GM23338 (cell line): ENCODE measurements around the gene VRK1. TPM values are rescaled to one million over a fixed set of nuclear protein-coding genes. Genes with fewer than 3 reads are reported as not detected.

Experiments used
- ATAC-seq: fragments of 200-7000 bp; cut with Tn5 transposase; 3 replicates; pipeline ENCODE4 v1.9.1; 2020
- DNase-seq: peaks from one replicate; pipeline ENCODE4 v3.0.0-alpha.2; 2015; ENCODE audit warnings: low spot score
- H2AFZ ChIP-seq: fragments of 200-600 bp; sonication (generic); 2 replicates; pipeline ENCODE4 v1.8.0; 2016; ENCODE audit warnings: antibody characterized with exemption, mild to moderate bottlenecking, moderate library complexity
- H3F3A ChIP-seq: fragments of 200-600 bp; sonication (generic); replicated peaks from 2 replicates; pipeline ENCODE4 v1.8.0; 2017; ENCODE audit warnings: antibody characterized with exemption, mixed run types, low read depth
- H3K27ac ChIP-seq: fragments of 200-600 bp; sonication (generic); 2 replicates; pipeline ENCODE4 v1.6.1; 2016; ENCODE audit warnings: low read depth
- H3K27me3 ChIP-seq: fragments of 200-600 bp; sonication (generic); 2 replicates; pipeline ENCODE4 v1.8.0; 2016; ENCODE audit warnings: mild to moderate bottlenecking, mixed run types, moderate library complexity; ENCODE audit not compliant: insufficient read depth
- H3K36me3 ChIP-seq: fragments of 200-600 bp; sonication (generic); 2 replicates; pipeline ENCODE4 v1.8.0; 2016; ENCODE audit warnings: mild to moderate bottlenecking; ENCODE audit not compliant: insufficient read depth
- H3K4me1 ChIP-seq: fragments of 200-600 bp; sonication (generic); 2 replicates; pipeline ENCODE4 v1.8.0; 2016; ENCODE audit warnings: mild to moderate bottlenecking, moderate library complexity; ENCODE audit not compliant: insufficient read depth
- H3K4me2 ChIP-seq: fragments of 200-600 bp; sonication (generic); 2 replicates; pipeline ENCODE4 v1.7.1; 2017; ENCODE audit warnings: mixed run types
- H3K4me3 ChIP-seq: fragments of 200-600 bp; sonication (generic); 2 replicates; pipeline ENCODE4 v1.6.1; 2016; ENCODE audit warnings: mixed run types
- H3K79me2 ChIP-seq: fragments of 200-600 bp; sonication (generic); replicated peaks from 2 replicates; pipeline ENCODE4 v1.8.0; 2017; ENCODE audit warnings: mild to moderate bottlenecking; ENCODE audit not compliant: insufficient read depth
- H3K9me2 ChIP-seq: fragments of 200-600 bp; sonication (generic); 2 replicates; pipeline ENCODE4 v1.8.0; 2017; ENCODE audit not compliant: insufficient read depth
- H4K20me1 ChIP-seq: fragments of 200-600 bp; sonication (generic); replicated peaks from 2 replicates; pipeline ENCODE4 v1.8.0; 2017; ENCODE audit warnings: mild to moderate bottlenecking; ENCODE audit not compliant: insufficient read depth
- H3K27ac Mint-ChIP-seq: 2 replicates; pipeline ENCODE4 v1.8.0; 2020; ENCODE audit warnings: inconsistent platforms, mild to moderate bottlenecking, moderate library complexity, mixed read lengths
- H3K27me3 Mint-ChIP-seq: 3 replicates; pipeline ENCODE4 v1.8.0; 2022; ENCODE audit warnings: low read depth, mild to moderate bottlenecking, moderate library complexity, mixed read lengths, inconsistent platforms; ENCODE audit not compliant: insufficient read depth, poor library complexity
- H3K36me3 Mint-ChIP-seq: 3 replicates; pipeline ENCODE4 v1.8.0; 2021; ENCODE audit warnings: low read depth, mild to moderate bottlenecking, inconsistent platforms, moderate library complexity, mixed read lengths
- H3K4me1 Mint-ChIP-seq: 3 replicates; pipeline ENCODE4 v1.8.0; 2020; ENCODE audit warnings: mild to moderate bottlenecking, inconsistent platforms, mixed read lengths
- H3K4me3 Mint-ChIP-seq: 3 replicates; pipeline ENCODE4 v1.8.0; 2021; ENCODE audit warnings: moderate library complexity, mild to moderate bottlenecking, inconsistent platforms, mixed read lengths
- H3K9me3 Mint-ChIP-seq: 3 replicates; pipeline ENCODE4 v1.8.0; 2020; ENCODE audit warnings: moderate library complexity, mild to moderate bottlenecking, inconsistent platforms, mixed read lengths
- ETS1 ChIP-seq: IDR thresholded peaks from 2 replicates; pipeline ENCODE4 v1.6.1; 2016; ENCODE audit warnings: antibody characterized with exemption
- EZH2 ChIP-seq: fragments of 200-600 bp; sonication (generic); IDR thresholded peaks from one replicate; pipeline ENCODE4 v1.8.0; 2017; ENCODE audit warnings: antibody characterized with exemption, mild to moderate bottlenecking, low read depth; ENCODE audit not compliant: unreplicated experiment
- EZH2phosphoT487 ChIP-seq: fragments of 200-600 bp; sonication (generic); IDR thresholded peaks from one replicate; pipeline ENCODE4 v1.8.1; 2018; ENCODE audit warnings: antibody characterized with exemption; ENCODE audit not compliant: unreplicated experiment
- REST ChIP-seq: IDR thresholded peaks from one replicate; pipeline ENCODE4 v1.6.1; 2018; ENCODE audit warnings: antibody characterized with exemption; ENCODE audit not compliant: unreplicated experiment
- ZNF114 ChIP-seq: fragments of 250-450 bp; sonication (Bioruptor Pico); IDR thresholded peaks from 2 replicates; pipeline ENCODE4 v1.5.0; 2020; ENCODE audit warnings: mild to moderate bottlenecking, moderate library complexity
- polyA plus RNA-seq: library from polyadenylated mRNA; unstranded; fragments of >200 nt; fragmentation: Nextera tagmentation; extraction: Ambion mirVana; gene quantifications from 2 replicates; pipeline ENCODE4 v1.2.1, GENCODE V29; 2016
- total RNA-seq: library from RNA; depleted of rRNA; stranded (reverse); fragments of >200 nt; shearing (Covaris generic); gene quantifications from 2 replicates; pipeline ENCODE4 v1.2.3, GENCODE V29; 2014
- TF ChIP-seq, protein P1 (sequence below), 2 experiments: fragments of 200-600 bp in 1 of 2; sonication (generic) in 1 of 2; conservative IDR thresholded peaks; 2 replicates each; pipeline versions ENCODE4 v1.5.1 to v1.6.1; 2016 to 2017; ENCODE audit warnings: antibody characterized with exemption in 2 of 2, low read depth in 2 of 2, mild to moderate bottlenecking in 2 of 2, moderate library complexity in 1 of 2
- TF ChIP-seq, protein P2 (sequence below): fragments of 250-450 bp; sonication (Bioruptor Pico); IDR thresholded peaks from 2 replicates; pipeline ENCODE4 v1.5.0; 2020; ENCODE audit warnings: mild to moderate bottlenecking, moderate library complexity

VRK1 gene
- total and polyA plus RNA-seq, 2 experiments from 2014 or later = 83.8 to 119 TPM

- TF ChIP-seq, protein P1, sequence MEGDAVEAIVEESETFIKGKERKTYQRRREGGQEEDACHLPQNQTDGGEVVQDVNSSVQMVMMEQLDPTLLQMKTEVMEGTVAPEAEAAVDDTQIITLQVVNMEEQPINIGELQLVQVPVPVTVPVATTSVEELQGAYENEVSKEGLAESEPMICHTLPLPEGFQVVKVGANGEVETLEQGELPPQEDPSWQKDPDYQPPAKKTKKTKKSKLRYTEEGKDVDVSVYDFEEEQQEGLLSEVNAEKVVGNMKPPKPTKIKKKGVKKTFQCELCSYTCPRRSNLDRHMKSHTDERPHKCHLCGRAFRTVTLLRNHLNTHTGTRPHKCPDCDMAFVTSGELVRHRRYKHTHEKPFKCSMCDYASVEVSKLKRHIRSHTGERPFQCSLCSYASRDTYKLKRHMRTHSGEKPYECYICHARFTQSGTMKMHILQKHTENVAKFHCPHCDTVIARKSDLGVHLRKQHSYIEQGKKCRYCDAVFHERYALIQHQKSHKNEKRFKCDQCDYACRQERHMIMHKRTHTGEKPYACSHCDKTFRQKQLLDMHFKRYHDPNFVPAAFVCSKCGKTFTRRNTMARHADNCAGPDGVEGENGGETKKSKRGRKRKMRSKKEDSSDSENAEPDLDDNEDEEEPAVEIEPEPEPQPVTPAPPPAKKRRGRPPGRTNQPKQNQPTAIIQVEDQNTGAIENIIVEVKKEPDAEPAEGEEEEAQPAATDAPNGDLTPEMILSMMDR (conservative IDR thresholded peaks at IDR 0.05; ENCODE audit: low read depth in 2 of 2) = no peak
- TF ChIP-seq REST (no peak), EZH2 (no peak), EZH2phosphoT487 (no peak), ZNF114 (CRISPR knock-in tag) (no peak), ETS1 (no peak)
These were observed 11.6 kb downstream of the VRK1 start (continued) for GRCh38 chr14:96808619-96809406.

DNA sequence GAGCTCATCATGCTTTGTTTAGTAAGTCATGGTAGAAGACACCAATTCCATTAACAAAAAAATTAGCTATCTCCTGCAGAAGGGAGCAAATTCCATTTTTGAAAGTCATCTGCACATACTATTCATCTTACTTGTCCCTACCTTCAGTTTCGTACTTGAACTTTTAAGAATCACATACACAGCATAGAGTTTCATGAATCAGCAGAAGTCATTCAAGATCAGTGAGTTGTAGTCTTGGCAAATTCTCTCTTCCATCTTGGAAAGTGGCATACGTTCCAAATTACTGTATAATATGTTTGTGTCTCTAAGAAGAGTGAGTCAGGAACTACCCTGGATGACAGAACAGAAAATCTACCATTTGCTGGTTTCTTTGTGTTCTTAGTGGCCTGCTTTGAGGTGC is 14.1 kb downstream of the VRK1 start:
- peaks cover 13% of the 10 kb centered on the region for H3K4me1 Mint-ChIP-seq
- Histone ChIP-seq H4K20me1 (peaks cover 39% of the 10 kb centered on the region), H3K36me3 (no peaks in the 10 kb centered on the region), H3K79me2 (peaks cover 99% of the 10 kb centered on the region), H3K27me3 (no peaks in the 10 kb centered on the region), H3K4me3 (no peak overlapping the region), H3F3A (no peaks in the 10 kb centered on the region), H2AFZ (no peak overlapping the region), H3K4me2 (no peak overlapping the region), H3K4me1 (peaks cover 4% of the 10 kb centered on the region), H3K9me2 (no peaks in the 10 kb centered on the region), H3K27ac (no peak overlapping the region)
- H3K27me3 Mint-ChIP-seq = no peaks in the 10 kb centered on the region
- H3K4me3 Mint-ChIP-seq = no peak overlapping the region
- ATAC-seq (no peak), DNase-seq (no peak)
- no peaks in the 10 kb centered on the region for H3K9me3 Mint-ChIP-seq
- H3K36me3 Mint-ChIP-seq = no peaks in the 10 kb centered on the region; the same call in 2 of the 3 replicates
- no peak overlapping the region for H3K27ac Mint-ChIP-seq
- TF ChIP-seq, protein P2, sequence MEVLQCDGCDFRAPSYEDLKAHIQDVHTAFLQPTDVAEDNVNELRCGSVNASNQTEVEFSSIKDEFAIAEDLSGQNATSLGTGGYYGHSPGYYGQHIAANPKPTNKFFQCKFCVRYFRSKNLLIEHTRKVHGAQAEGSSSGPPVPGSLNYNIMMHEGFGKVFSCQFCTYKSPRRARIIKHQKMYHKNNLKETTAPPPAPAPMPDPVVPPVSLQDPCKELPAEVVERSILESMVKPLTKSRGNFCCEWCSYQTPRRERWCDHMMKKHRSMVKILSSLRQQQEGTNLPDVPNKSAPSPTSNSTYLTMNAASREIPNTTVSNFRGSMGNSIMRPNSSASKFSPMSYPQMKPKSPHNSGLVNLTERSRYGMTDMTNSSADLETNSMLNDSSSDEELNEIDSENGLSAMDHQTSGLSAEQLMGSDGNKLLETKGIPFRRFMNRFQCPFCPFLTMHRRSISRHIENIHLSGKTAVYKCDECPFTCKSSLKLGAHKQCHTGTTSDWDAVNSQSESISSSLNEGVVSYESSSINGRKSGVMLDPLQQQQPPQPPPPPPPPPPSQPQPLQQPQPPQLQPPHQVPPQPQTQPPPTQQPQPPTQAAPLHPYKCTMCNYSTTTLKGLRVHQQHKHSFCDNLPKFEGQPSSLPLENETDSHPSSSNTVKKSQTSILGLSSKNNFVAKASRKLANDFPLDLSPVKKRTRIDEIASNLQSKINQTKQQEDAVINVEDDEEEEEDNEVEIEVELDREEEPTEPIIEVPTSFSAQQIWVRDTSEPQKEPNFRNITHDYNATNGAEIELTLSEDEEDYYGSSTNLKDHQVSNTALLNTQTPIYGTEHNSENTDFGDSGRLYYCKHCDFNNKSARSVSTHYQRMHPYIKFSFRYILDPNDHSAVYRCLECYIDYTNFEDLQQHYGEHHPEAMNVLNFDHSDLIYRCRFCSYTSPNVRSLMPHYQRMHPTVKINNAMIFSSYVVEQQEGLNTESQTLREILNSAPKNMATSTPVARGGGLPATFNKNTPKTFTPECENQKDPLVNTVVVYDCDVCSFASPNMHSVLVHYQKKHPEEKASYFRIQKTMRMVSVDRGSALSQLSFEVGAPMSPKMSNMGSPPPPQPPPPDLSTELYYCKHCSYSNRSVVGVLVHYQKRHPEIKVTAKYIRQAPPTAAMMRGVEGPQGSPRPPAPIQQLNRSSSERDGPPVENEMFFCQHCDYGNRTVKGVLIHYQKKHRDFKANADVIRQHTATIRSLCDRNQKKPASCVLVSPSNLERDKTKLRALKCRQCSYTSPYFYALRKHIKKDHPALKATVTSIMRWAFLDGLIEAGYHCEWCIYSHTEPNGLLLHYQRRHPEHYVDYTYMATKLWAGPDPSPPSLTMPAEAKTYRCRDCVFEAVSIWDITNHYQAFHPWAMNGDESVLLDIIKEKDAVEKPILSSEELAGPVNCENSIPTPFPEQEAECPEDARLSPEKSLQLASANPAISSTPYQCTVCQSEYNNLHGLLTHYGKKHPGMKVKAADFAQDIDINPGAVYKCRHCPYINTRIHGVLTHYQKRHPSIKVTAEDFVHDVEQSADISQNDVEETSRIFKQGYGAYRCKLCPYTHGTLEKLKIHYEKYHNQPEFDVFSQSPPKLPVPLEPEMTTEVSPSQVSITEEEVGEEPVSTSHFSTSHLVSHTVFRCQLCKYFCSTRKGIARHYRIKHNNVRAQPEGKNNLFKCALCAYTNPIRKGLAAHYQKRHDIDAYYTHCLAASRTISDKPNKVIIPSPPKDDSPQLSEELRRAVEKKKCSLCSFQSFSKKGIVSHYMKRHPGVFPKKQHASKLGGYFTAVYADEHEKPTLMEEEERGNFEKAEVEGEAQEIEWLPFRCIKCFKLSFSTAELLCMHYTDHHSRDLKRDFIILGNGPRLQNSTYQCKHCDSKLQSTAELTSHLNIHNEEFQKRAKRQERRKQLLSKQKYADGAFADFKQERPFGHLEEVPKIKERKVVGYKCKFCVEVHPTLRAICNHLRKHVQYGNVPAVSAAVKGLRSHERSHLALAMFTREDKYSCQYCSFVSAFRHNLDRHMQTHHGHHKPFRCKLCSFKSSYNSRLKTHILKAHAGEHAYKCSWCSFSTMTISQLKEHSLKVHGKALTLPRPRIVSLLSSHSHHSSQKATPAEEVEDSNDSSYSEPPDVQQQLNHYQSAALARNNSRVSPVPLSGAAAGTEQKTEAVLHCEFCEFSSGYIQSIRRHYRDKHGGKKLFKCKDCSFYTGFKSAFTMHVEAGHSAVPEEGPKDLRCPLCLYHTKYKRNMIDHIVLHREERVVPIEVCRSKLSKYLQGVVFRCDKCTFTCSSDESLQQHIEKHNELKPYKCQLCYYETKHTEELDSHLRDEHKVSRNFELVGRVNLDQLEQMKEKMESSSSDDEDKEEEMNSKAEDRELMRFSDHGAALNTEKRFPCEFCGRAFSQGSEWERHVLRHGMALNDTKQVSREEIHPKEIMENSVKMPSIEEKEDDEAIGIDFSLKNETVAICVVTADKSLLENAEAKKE (CRISPR knock-in tag) = no peak
- no peak for TF ChIP-seq REST
